HEK293 (cell line): ENCODE results near the gene DAGLA.
A peak's percentile ranks its signal among the peaks of the same experiment; 100 is the strongest.

ENCODE experiments used
- CTCF ChIA-PET: fragments of 350-600 bp; formaldehyde crosslinking; extraction: SDS; loops from one replicate; lab custom pipeline; 2021; ENCODE audit warnings: antibody characterized with exemption; lab: Yijun Ruan, JAX
- POLR2A ChIA-PET: fragments of 300-600 bp; formaldehyde crosslinking; extraction: SDS; loops from one replicate; lab custom pipeline; 2020; ENCODE audit warnings: antibody characterized with exemption, inconsistent platforms; lab: Yijun Ruan, JAX
- H3K27ac ChIP-seq: fragments of 200-500 bp; sonication (Bioruptor generic); 2 replicates; pipeline ENCODE4 v1.5.1; 2014; ENCODE audit warnings: low read depth, low read length, control low read depth, inconsistent platforms; ENCODE audit errors: extremely low read depth
- H3K36me3 ChIP-seq, 2 experiments: fragments of 200-500 bp in 1 of 2; sonication (Bioruptor generic) in 1 of 2; 1 replicate in 1 of 2; 2 replicates in 1 of 2; pipeline ENCODE4 v1.5.1; 2014 to 2017; ENCODE audit warnings: inconsistent platforms in 2 of 2, low read length in 2 of 2; ENCODE audit not compliant: control insufficient read depth in 2 of 2, insufficient read depth in 1 of 2
- H3K4me1 ChIP-seq: fragments of 200-500 bp; sonication (Bioruptor generic); 2 replicates; pipeline ENCODE4 v1.5.1; 2014; ENCODE audit warnings: mild to moderate bottlenecking, low read length, inconsistent platforms; ENCODE audit not compliant: control insufficient read depth, insufficient read depth
- H3K4me3 ChIP-seq: 2 replicates; pipeline ENCODE4 v1.5.1; 2011; ENCODE audit warnings: low read depth, mild to moderate bottlenecking, control low read depth, low read length, moderate library complexity
- H3K9me3 ChIP-seq: fragments of 200-500 bp; sonication (Bioruptor generic); 2 replicates; pipeline ENCODE4 v1.5.1; 2014; ENCODE audit warnings: low read depth, low read length, inconsistent platforms; ENCODE audit not compliant: control insufficient read depth, insufficient read depth
- BCL11A ChIP-seq: fragments of 450-650 bp; formaldehyde crosslinking; IDR thresholded peaks from 2 replicates; pipeline ENCODE4 v1.5.1; 2016; ENCODE audit warnings: low read depth, missing biosample characterization, missing genetic modification characterization
- GLIS2 ChIP-seq: fragments of 450-650 bp; formaldehyde crosslinking; IDR thresholded peaks from 2 replicates; pipeline ENCODE4 v1.5.1; 2016; ENCODE audit warnings: missing biosample characterization, missing genetic modification characterization
- KLF1 ChIP-seq: fragments of 450-650 bp; formaldehyde crosslinking; IDR thresholded peaks from 2 replicates; pipeline ENCODE4 v1.5.1; 2016; ENCODE audit warnings: missing biosample characterization, missing genetic modification characterization
- KLF8 ChIP-seq: fragments of 450-650 bp; formaldehyde crosslinking; IDR thresholded peaks from 2 replicates; pipeline ENCODE4 v1.5.1; 2016; ENCODE audit warnings: missing biosample characterization, missing genetic modification characterization
- MEIS1 ChIP-seq: sonication (generic); formaldehyde crosslinking; IDR thresholded peaks from 2 replicates; pipeline ENCODE4 v1.8.1; 2022; ENCODE audit warnings: missing genetic modification reagents, mild to moderate bottlenecking, borderline replicate concordance
- OVOL3 ChIP-seq: fragments of 450-650 bp; formaldehyde crosslinking; IDR thresholded peaks from 2 replicates; pipeline ENCODE4 v1.5.1; 2016; ENCODE audit warnings: missing biosample characterization, missing genetic modification characterization
- SP2 ChIP-seq: fragments of 450-650 bp; formaldehyde crosslinking; IDR thresholded peaks from 2 replicates; pipeline ENCODE4 v1.5.1; 2016; ENCODE audit warnings: missing biosample characterization, missing genetic modification characterization
- ZBTB1 ChIP-seq: fragments of 450-650 bp; formaldehyde crosslinking; IDR thresholded peaks from 2 replicates; pipeline ENCODE4 v1.5.1; 2016; ENCODE audit warnings: missing biosample characterization, missing genetic modification characterization
- ZBTB7A ChIP-seq: fragments of 450-650 bp; formaldehyde crosslinking; IDR thresholded peaks from 2 replicates; pipeline ENCODE4 v1.5.1; 2016; ENCODE audit warnings: low read depth, missing biosample characterization, missing genetic modification characterization
- ZEB2 ChIP-seq: fragments of 450-650 bp; formaldehyde crosslinking; IDR thresholded peaks from 2 replicates; pipeline ENCODE4 v1.5.1; 2016; ENCODE audit warnings: missing biosample characterization, missing genetic modification characterization
- ZFP37 ChIP-seq: fragments of 450-650 bp; formaldehyde crosslinking; IDR thresholded peaks from 2 replicates; pipeline ENCODE4 v1.5.1; 2016; ENCODE audit warnings: missing biosample characterization, missing genetic modification characterization
- ZIC2 ChIP-seq: fragments of 450-650 bp; formaldehyde crosslinking; IDR thresholded peaks from 2 replicates; pipeline ENCODE4 v1.5.1; 2016; ENCODE audit warnings: missing biosample characterization, missing genetic modification characterization
- ZNF138 ChIP-seq: fragments of 450-650 bp; formaldehyde crosslinking; IDR thresholded peaks from 2 replicates; pipeline ENCODE4 v1.5.1; 2016; ENCODE audit warnings: missing biosample characterization, missing genetic modification characterization, borderline replicate concordance
- ZNF24 ChIP-seq: fragments of 450-650 bp; formaldehyde crosslinking; IDR thresholded peaks from 2 replicates; pipeline ENCODE4 v1.5.1; 2016; ENCODE audit warnings: missing biosample characterization, missing genetic modification characterization
- ZNF324 ChIP-seq: fragments of 450-650 bp; formaldehyde crosslinking; IDR thresholded peaks from 2 replicates; pipeline ENCODE4 v1.5.1; 2016; ENCODE audit warnings: missing biosample characterization, missing genetic modification characterization
- ZNF341 ChIP-seq: fragments of 450-650 bp; formaldehyde crosslinking; IDR thresholded peaks from 2 replicates; pipeline ENCODE4; 2016; ENCODE audit warnings: low read depth, missing biosample characterization, missing genetic modification characterization
- ZNF354C ChIP-seq: fragments of 450-650 bp; formaldehyde crosslinking; IDR thresholded peaks from 2 replicates; pipeline ENCODE4 v1.5.1; 2016; ENCODE audit warnings: missing biosample characterization, missing genetic modification characterization, low read depth, borderline replicate concordance
- ZNF510 ChIP-seq: fragments of 450-650 bp; formaldehyde crosslinking; IDR thresholded peaks from 2 replicates; pipeline ENCODE4 v1.5.1; 2018; ENCODE audit warnings: mild to moderate bottlenecking, missing genetic modification characterization, missing biosample characterization; ENCODE audit not compliant: insufficient replicate concordance
- ZNF513 ChIP-seq: fragments of 450-650 bp; IDR thresholded peaks from 2 replicates; pipeline ENCODE4 v1.5.1; 2018; ENCODE audit warnings: missing biosample characterization, missing genetic modification characterization
- ZNF558 ChIP-seq: fragments of 450-650 bp; formaldehyde crosslinking; IDR thresholded peaks from 2 replicates; pipeline ENCODE4 v1.5.1; 2016; ENCODE audit warnings: missing biosample characterization, missing genetic modification characterization
- ZNF701 ChIP-seq: fragments of 450-650 bp; formaldehyde crosslinking; IDR thresholded peaks from 2 replicates; pipeline ENCODE4 v1.5.1; 2016; ENCODE audit warnings: missing biosample characterization, missing genetic modification characterization
- ZSCAN23 ChIP-seq: fragments of 450-650 bp; formaldehyde crosslinking; IDR thresholded peaks from 2 replicates; pipeline ENCODE4 v1.5.1; 2016; ENCODE audit warnings: missing biosample characterization, missing genetic modification characterization

Gene DAGLA

GRCh38 chr11:61706452-61707400, 26.5 kb downstream of the DAGLA start:
- no peaks in the 10 kb centered on the region for H3K9me3 ChIP-seq
- no peaks in the 10 kb centered on the region for H3K4me1 ChIP-seq
- CTCF ChIA-PET, result no interaction called here
- POLR2A ChIA-PET, result no interaction called here
- H3K36me3 ChIP-seq, result no peaks in the 10 kb centered on the region
- no peak overlapping the region for H3K4me3 ChIP-seq
- TF ChIP-seq ZIC2 (peak; percentile 95), ZNF510 (tag by site-specific recombination) (no peak)
- no peak overlapping the region for H3K27ac ChIP-seq

GRCh38 chr11:61707574-61707973, 27.4 kb downstream of the DAGLA start:
- Histone ChIP-seq H3K4me1 (no peaks in the 10 kb centered on the region), H3K4me3 (no peak overlapping the region), H3K36me3 (no peaks in the 10 kb centered on the region), H3K9me3 (no peaks in the 10 kb centered on the region), H3K27ac (no peak overlapping the region)
- TF ChIP-seq KLF1 (tag by site-specific recombination) (peak; percentile 96), KLF8 (peak; percentile 22; the same call in 1 of the 2 replicates), OVOL3 (no peak)
- CTCF ChIA-PET, result interaction anchor here (0.6 to 1.3 kb wide), 2 partner anchors 26 to 261 kb away, joined by 4 read pairs; no protein-coding TSS in a partner anchor
- POLR2A ChIA-PET, result interaction anchor here (0.9 kb wide), 1 partner anchor 11 kb away, joined by 3 read pairs; no protein-coding TSS in a partner anchor

GRCh38 chr11:61709110-61709509, 28.9 kb downstream of the DAGLA start:
- CTCF ChIA-PET, result interaction anchor here (0.6 to 2.1 kb wide), 6 partner anchors 12 to 141 kb away, joined by 3 to 9 read pairs (median 4); no protein-coding TSS in a partner anchor
- Histone ChIP-seq H3K9me3 (no peaks in the 10 kb centered on the region), H3K27ac (no peak overlapping the region), H3K36me3 (no peaks in the 10 kb centered on the region), H3K4me3 (no peak overlapping the region), H3K4me1 (no peaks in the 10 kb centered on the region)
- POLR2A ChIA-PET, result no interaction called here
- no peak for TF ChIP-seq ZEB2 (tag by site-specific recombination)
- no peak for TF ChIP-seq BCL11A
- no peak for TF ChIP-seq ZNF138 (tag by site-specific recombination)
- TF ChIP-seq MEIS1 (CRISPR knock-in tag), result no peak
- TF ChIP-seq KLF1 (tag by site-specific recombination), result no peak

- no peak overlapping the region for H3K27ac ChIP-seq
- TF ChIP-seq SP2 (tag by site-specific recombination), result 0 out of 2 replicates have a peak, but pooled peaks have one; percentile 6
- 0 out of 2 replicates have a peak, but pooled peaks have one; percentile 11 for TF ChIP-seq ZNF341 (tag by site-specific recombination)
- TF ChIP-seq ZNF354C (tag by site-specific recombination), result no peak
- TF ChIP-seq, all 188 proteins: peak for 2
- POLR2A ChIA-PET, result no interaction called here
- Histone ChIP-seq H3K9me3 (no peaks in the 10 kb centered on the region), H3K4me3 (no peak overlapping the region), H3K36me3 (no peaks in the 10 kb centered on the region), H3K4me1 (no peaks in the 10 kb centered on the region)
- CTCF ChIA-PET, result interaction anchor here (0.6 to 2.1 kb wide), 5 partner anchors 8 to 195 kb away, joined by 3 to 9 read pairs (median 4); no protein-coding TSS in a partner anchor
Observed at GRCh38 chr11:61709572-61709971, 29.4 kb downstream of the DAGLA start.

GRCh38 chr11:61710019-61710418, 29.8 kb downstream of the DAGLA start:
- H3K9me3 ChIP-seq, result no peaks in the 10 kb centered on the region
- H3K27ac ChIP-seq, result no peak overlapping the region
- no peak overlapping the region for H3K4me3 ChIP-seq
- ChIA-PET CTCF (interaction anchor here (0.5 to 2.1 kb wide), 6 partner anchors 9 to 264 kb away, joined by 3 to 9 read pairs (median 3); no protein-coding TSS in a partner anchor), POLR2A (no interaction called here)
- no peaks in the 10 kb centered on the region for H3K36me3 ChIP-seq
- H3K4me1 ChIP-seq, result no peaks in the 10 kb centered on the region
- peak; percentile 70 for TF ChIP-seq ZIC2
- no peak for TF ChIP-seq ZSCAN23
- TF ChIP-seq ZNF701, result no peak
- no peak for TF ChIP-seq ZNF324
- no peak for TF ChIP-seq ZNF558 (tag by site-specific recombination)
- no peak for TF ChIP-seq ZBTB1 (tag by site-specific recombination)
- TF ChIP-seq ZNF513 (tag by site-specific recombination), result no peak
- TF ChIP-seq ZBTB7A (tag by site-specific recombination), result no peak
- TF ChIP-seq ZNF24 (tag by site-specific recombination), result no peak
- TF ChIP-seq GLIS2 (tag by site-specific recombination), result 0 out of 2 replicates have a peak, but pooled peaks have one; percentile 19
- TF ChIP-seq ZFP37, result no peak
